NT2/D1 (cell line): Measurements from ENCODE around the gene PIEZO1.
A peak's percentile ranks its signal among the peaks of the same experiment; 100 is the strongest.

Experiments used
- DNase-seq: peaks from one replicate; pipeline ENCODE4 v3.0.0-alpha.2; 2011; ENCODE audit warnings: low read depth, low spot score
- H3K27me3 ChIP-seq: 2 replicates; pipeline ENCODE4 v1.6.0; 2011; ENCODE audit warnings: mild to moderate bottlenecking; ENCODE audit not compliant: insufficient read length, insufficient read depth
- H3K36me3 ChIP-seq: 2 replicates; pipeline ENCODE4 v1.6.1; 2011; ENCODE audit warnings: mild to moderate bottlenecking, low read length, mixed read lengths; ENCODE audit not compliant: insufficient read depth, insufficient read length
- H3K4me1 ChIP-seq: 2 replicates; pipeline ENCODE4 v1.5.1; 2011; ENCODE audit not compliant: insufficient read depth, insufficient read length
- H3K4me3 ChIP-seq: 2 replicates; pipeline ENCODE4 v1.5.1; 2011; ENCODE audit warnings: low read depth; ENCODE audit not compliant: insufficient read length
- H3K9ac ChIP-seq: 2 replicates; pipeline ENCODE4 v1.6.0; 2011; ENCODE audit warnings: low read depth; ENCODE audit not compliant: insufficient read length
- H3K9me3 ChIP-seq: 2 replicates; pipeline ENCODE4 v1.5.1; 2011; ENCODE audit warnings: mild to moderate bottlenecking, low read length; ENCODE audit not compliant: insufficient read depth
- SUZ12 ChIP-seq: IDR thresholded peaks from 2 replicates; pipeline ENCODE4 v1.6.1; 2011; ENCODE audit not compliant: insufficient read length, insufficient read depth; ENCODE audit errors: extremely low read depth
- YY1 ChIP-seq: IDR thresholded peaks from 2 replicates; pipeline ENCODE4 v1.6.1; 2011; ENCODE audit not compliant: insufficient read length, insufficient read depth
- ZNF274 ChIP-seq: IDR thresholded peaks from 2 replicates; pipeline ENCODE4 v1.6.1; 2011; ENCODE audit warnings: mild to moderate bottlenecking, low read depth, low read length

PIEZO1 gene

GRCh38 chr16:88687254-88687576 is 97.8 kb downstream of the PIEZO1 start:
- no peak for DNase-seq
- Histone ChIP-seq H3K36me3 (no peaks in the 10 kb centered on the region), H3K27me3 (peaks cover 61% of the 10 kb centered on the region), H3K4me3 (no peak overlapping the region), H3K9ac (no peak overlapping the region), H3K9me3 (no peaks in the 10 kb centered on the region), H3K4me1 (peaks cover 36% of the 10 kb centered on the region)
- no peak for TF ChIP-seq SUZ12
- no peak for TF ChIP-seq YY1
- no peak for TF ChIP-seq ZNF274

- Histone ChIP-seq H3K4me1 (peaks cover 41% of the 10 kb centered on the region), H3K9ac (peak within 1 kb of the TSS; percentile 79), H3K27me3 (peaks cover 61% of the 10 kb centered on the region), H3K4me3 (peak within 1 kb of the TSS; percentile 51), H3K9me3 (no peaks in the 10 kb centered on the region), H3K36me3 (no peaks in the 10 kb centered on the region)
- TF ChIP-seq ZNF274, result no peak
- TF ChIP-seq YY1, result no peak
- TF ChIP-seq SUZ12, result no peak
- no peak for DNase-seq
Observed at GRCh38 chr16:88686439-88687253, 98.4 kb downstream of the PIEZO1 start, which contains the start of gene SNAI3. TSS of gene SNAI3 (minus strand) at chr16:88686507. CDS start at chr16:88686406, 101 bp downstream.

GRCh38 chr16:88686062-88686438 is 99.0 kb downstream of the PIEZO1 start:
- TF ChIP-seq ZNF274 (no peak), SUZ12 (no peak), YY1 (no peak)
- H3K4me1 ChIP-seq, result peaks cover 43% of the 10 kb centered on the region
- no peak for DNase-seq
- H3K9me3 ChIP-seq, result no peaks in the 10 kb centered on the region
- H3K27me3 ChIP-seq, result peaks cover 61% of the 10 kb centered on the region
- no peaks in the 10 kb centered on the region for H3K36me3 ChIP-seq
- H3K4me3 ChIP-seq, result peak overlapping the region; percentile 51
- H3K9ac ChIP-seq, result peak overlapping the region; percentile 79

GRCh38 chr16:88685156-88686061 is 99.6 kb downstream of the PIEZO1 start:
- H3K27me3 ChIP-seq, result peaks cover 54% of the 10 kb centered on the region
- peaks cover 40% of the 10 kb centered on the region for H3K4me1 ChIP-seq
- H3K36me3 ChIP-seq, result no peaks in the 10 kb centered on the region
- peak overlapping the region; percentile 51 for H3K4me3 ChIP-seq
- no peak for TF ChIP-seq SUZ12
- no peak for TF ChIP-seq YY1
- no peaks in the 10 kb centered on the region for H3K9me3 ChIP-seq
- H3K9ac ChIP-seq, result peak overlapping the region; percentile 79
- DNase-seq, result no peak

- TF ChIP-seq ZNF274 (no peak), SUZ12 (no peak), YY1 (no peak)
- Histone ChIP-seq H3K4me3 (no peak overlapping the region), H3K9me3 (no peaks in the 10 kb centered on the region), H3K9ac (peak overlapping the region; percentile 79), H3K36me3 (no peaks in the 10 kb centered on the region), H3K27me3 (peaks cover 50% of the 10 kb centered on the region), H3K4me1 (peaks cover 37% of the 10 kb centered on the region)
- DNase-seq, result no peak
Observed at GRCh38 chr16:88684569-88685155, 100.4 kb downstream of the PIEZO1 start.

- H3K4me1 ChIP-seq, result peaks cover 34% of the 10 kb centered on the region
Observed at GRCh38 chr16:88681709-88682451, 103.1 kb downstream of the PIEZO1 start.

More at GRCh38 chr16:88681709-88682451, 103.1 kb downstream of the PIEZO1 start:
- Histone ChIP-seq H3K27me3 (peaks cover 22% of the 10 kb centered on the region), H3K9ac (peak overlapping the region; percentile 32), H3K4me3 (no peak overlapping the region), H3K9me3 (no peaks in the 10 kb centered on the region), H3K36me3 (peaks cover 5% of the 10 kb centered on the region)
- TF ChIP-seq YY1 (no peak), SUZ12 (no peak), ZNF274 (no peak)
- no peak for DNase-seq
